H1 (cell line): ENCODE data around the gene TMEM131L. TPM values are rescaled to one million over a fixed set of nuclear protein-coding genes. Genes with fewer than 3 reads are reported as not detected.

Experiments used
- CTCF ChIA-PET: fragments of 300-600 bp; sonication (Branson Sonifier 250); formaldehyde crosslinking; loops from one replicate; lab custom pipeline; 2021; ENCODE audit not compliant: partially characterized antibody; lab: Charles Lee
- POLR2A ChIA-PET: fragments of 300-600 bp; sonication (Branson Sonifier 250); formaldehyde crosslinking; loops from one replicate; lab custom pipeline; 2021; ENCODE audit warnings: inconsistent platforms; ENCODE audit not compliant: partially characterized antibody; lab: Charles Lee
- DNase-seq, 2 experiments: peaks; one replicate each; pipeline versions ENCODE4 v3.0.0 to v3.0.0-alpha.2; 2010 to 2022; ENCODE audit warnings: low spot score in 2 of 2, low read depth in 1 of 2, mixed read lengths in 1 of 2
- FAIRE-seq: peaks from 2 replicates; lab custom pipeline; 2011; peaks lifted over from hg19 to GRCh38; lab: Jason Lieb, UNC
- H2AFZ ChIP-seq: 2 replicates; pipeline ENCODE4 v1.8.1; 2012; ENCODE audit warnings: low read length, inconsistent platforms
- H2AK5ac ChIP-seq: 2 replicates; pipeline ENCODE4 v1.6.1; 2013; ENCODE audit warnings: low read depth, low read length
- H2BK120ac ChIP-seq: replicated peaks from 2 replicates; pipeline ENCODE3; 2013; ENCODE audit warnings: low read depth, low read length, inconsistent platforms
- H2BK12ac ChIP-seq: 2 replicates; pipeline ENCODE4 v1.6.1; 2013; ENCODE audit warnings: low read depth, low read length
- H2BK15ac ChIP-seq: 2 replicates; pipeline ENCODE4 v1.6.1; 2013; ENCODE audit warnings: low read length
- H2BK20ac ChIP-seq: 2 replicates; pipeline ENCODE4 v1.6.1; 2013; ENCODE audit warnings: low read length
- H2BK5ac ChIP-seq: 2 replicates; pipeline ENCODE4 v1.6.1; 2013; ENCODE audit warnings: low read depth, low read length
- H3K14ac ChIP-seq: 2 replicates; pipeline ENCODE4 v1.6.1; 2013; ENCODE audit warnings: inconsistent platforms; ENCODE audit not compliant: insufficient read length
- H3K18ac ChIP-seq: 2 replicates; pipeline ENCODE4 v1.6.1; 2013; ENCODE audit warnings: low read length; ENCODE audit errors: extremely low read depth
- H3K23ac ChIP-seq: 2 replicates; pipeline ENCODE4 v1.6.1; 2013; ENCODE audit warnings: inconsistent platforms; ENCODE audit not compliant: insufficient read length
- H3K23me2 ChIP-seq: 2 replicates; pipeline ENCODE4 v1.6.1; 2013; ENCODE audit warnings: low read depth, low read length
- H3K27ac ChIP-seq: 2 replicates; pipeline ENCODE4 v1.6.1; 2011; ENCODE audit warnings: low read depth, low read length, inconsistent platforms
- H3K27me3 ChIP-seq, 4 experiments: replicated peaks in 1 of 4; 1 replicate in 1 of 4; 2 replicates in 3 of 4; pipeline versions ENCODE4 v1.6.1 to v1.8.1; 2011 to 2013; ENCODE audit warnings: low read length in 3 of 4, mild to moderate bottlenecking in 3 of 4, inconsistent platforms in 2 of 4, mixed read lengths in 2 of 4, moderate library complexity in 1 of 4; ENCODE audit not compliant: control insufficient read depth in 3 of 4, insufficient read depth in 3 of 4; ENCODE audit errors: extremely low read depth in 1 of 4
- H3K36me3 ChIP-seq, 4 experiments: 2 replicates each; pipeline versions ENCODE4 v1.6.1 to v1.8.1; 2011 to 2013; ENCODE audit warnings: mild to moderate bottlenecking in 4 of 4, low read length in 3 of 4, moderate library complexity in 2 of 4, control low read depth in 1 of 4, inconsistent platforms in 1 of 4; ENCODE audit not compliant: insufficient read depth in 4 of 4, control insufficient read depth in 2 of 4
- H3K4ac ChIP-seq: replicated peaks from 2 replicates; pipeline ENCODE3; 2013; ENCODE audit warnings: low read length, low read depth, mixed read lengths, inconsistent platforms; ENCODE audit not compliant: insufficient read length
- H3K4me1 ChIP-seq, 4 experiments: replicated peaks in 1 of 4; 1 replicate in 1 of 4; 2 replicates in 3 of 4; pipeline versions ENCODE4 v1.6.1 to v1.8.1; 2011 to 2013; ENCODE audit warnings: low read length in 3 of 4, inconsistent platforms in 2 of 4, mixed read lengths in 1 of 4; ENCODE audit not compliant: insufficient read depth in 4 of 4, control insufficient read depth in 3 of 4
- H3K4me2 ChIP-seq, 2 experiments: 2 replicates each; pipeline versions ENCODE4 v1.6.1 to v1.8.1; 2011 to 2013; ENCODE audit warnings: low read depth in 2 of 2, low read length in 2 of 2, control low read depth in 1 of 2, inconsistent platforms in 1 of 2, mild to moderate bottlenecking in 1 of 2; ENCODE audit not compliant: insufficient read depth in 1 of 2
- H3K4me3 ChIP-seq, 4 experiments: fragments of 200-600, 300-600 bp in 1 of 4; sonication (generic), shearing (Covaris generic), sonication (Bioruptor Twin) in 1 of 4; 2 replicates each; pipeline versions ENCODE4 v1.5.1 to v1.8.1; 2011 to 2016; ENCODE audit warnings: low read length in 4 of 4, low read depth in 3 of 4, control low read depth in 2 of 4, inconsistent platforms in 2 of 4, mild to moderate bottlenecking in 2 of 4, mixed read lengths in 1 of 4, moderate library complexity in 1 of 4; ENCODE audit not compliant: insufficient read depth in 2 of 4; ENCODE audit errors: extremely low read depth in 1 of 4
- H3K56ac ChIP-seq: replicated peaks from 2 replicates; pipeline ENCODE3; 2013; ENCODE audit warnings: low read depth, mild to moderate bottlenecking, mixed read lengths, low read length, inconsistent platforms; ENCODE audit not compliant: insufficient read length
- H3K79me1 ChIP-seq: 2 replicates; pipeline ENCODE4 v1.6.1; 2013; ENCODE audit warnings: low read depth, low read length, control low read depth
- H3K79me2 ChIP-seq, 2 experiments: 2 replicates each; pipeline versions ENCODE4 v1.6.1 to v1.8.1; 2012 to 2013; ENCODE audit warnings: low read length in 2 of 2, mild to moderate bottlenecking in 2 of 2, inconsistent platforms in 1 of 2; ENCODE audit not compliant: insufficient read depth in 2 of 2, control insufficient read depth in 1 of 2
- H3K9ac ChIP-seq, 4 experiments: replicated peaks in 1 of 4; 1 replicate in 1 of 4; 2 replicates in 3 of 4; pipeline versions ENCODE4 v1.6.1 to v1.8.1; 2011 to 2013; ENCODE audit warnings: low read depth in 3 of 4, low read length in 3 of 4, control low read depth in 2 of 4, mild to moderate bottlenecking in 2 of 4, moderate library complexity in 2 of 4, inconsistent platforms in 1 of 4; ENCODE audit errors: extremely low read depth in 1 of 4
- H3K9me3 ChIP-seq, 2 experiments: 2 replicates each; pipeline versions ENCODE4 v1.6.1 to v1.8.1; 2012 to 2013; ENCODE audit warnings: mild to moderate bottlenecking in 2 of 2, moderate library complexity in 2 of 2, control low read depth in 1 of 2, inconsistent platforms in 1 of 2, low read depth in 1 of 2, low read length in 1 of 2, mixed read lengths in 1 of 2; ENCODE audit not compliant: insufficient read depth in 2 of 2
- H4K20me1 ChIP-seq, 2 experiments: replicated peaks in 1 of 2; 2 replicates each; pipeline versions ENCODE3 to v1.8.1; 2011 to 2013; ENCODE audit warnings: inconsistent platforms in 2 of 2, low read length in 2 of 2, mild to moderate bottlenecking in 1 of 2; ENCODE audit not compliant: insufficient read depth in 2 of 2, control insufficient read depth in 1 of 2
- H4K5ac ChIP-seq: 2 replicates; pipeline ENCODE4 v1.6.1; 2013; ENCODE audit warnings: low read length, low read depth, mixed read lengths, inconsistent platforms; ENCODE audit not compliant: insufficient read length
- H4K8ac ChIP-seq: 2 replicates; pipeline ENCODE4 v1.8.0; 2013; ENCODE audit warnings: mild to moderate bottlenecking, moderate library complexity, low read length, inconsistent platforms; ENCODE audit not compliant: insufficient read depth; ENCODE audit errors: extremely low read depth
- H4K91ac ChIP-seq: replicated peaks from 2 replicates; pipeline ENCODE3; 2013; ENCODE audit warnings: low read length, mixed read lengths, inconsistent platforms; ENCODE audit not compliant: insufficient read length
- CBX5 ChIP-seq: fragments of 300-800, 300-1000 bp; sonication (generic); IDR thresholded peaks from 2 replicates; pipeline ENCODE4 v1.7.1; 2016; ENCODE audit warnings: antibody characterized with exemption, low read length, low read depth
- CEBPB ChIP-seq: IDR thresholded peaks from 2 replicates; pipeline ENCODE4 v1.6.1; 2012; ENCODE audit warnings: low read depth, low read length
- EGR1 ChIP-seq: IDR thresholded peaks from 2 replicates; pipeline ENCODE4 v1.6.1; 2011; ENCODE audit warnings: low read depth, low read length, borderline replicate concordance
- EP300 ChIP-seq, 2 experiments: IDR thresholded peaks; 1 replicate in 1 of 2; 2 replicates in 1 of 2; pipeline ENCODE4 v1.6.1; 2011 to 2012; ENCODE audit warnings: low read depth in 2 of 2, low read length in 2 of 2, mild to moderate bottlenecking in 2 of 2, borderline replicate concordance in 1 of 2, inconsistent platforms in 1 of 2, moderate library complexity in 1 of 2
- KDM5A ChIP-seq: fragments of 200-600 bp; IDR thresholded peaks from 2 replicates; pipeline ENCODE4 v1.7.1; 2012; ENCODE audit warnings: mild to moderate bottlenecking, low read length, inconsistent platforms, mixed read lengths
- NANOG ChIP-seq: IDR thresholded peaks from 2 replicates; pipeline ENCODE4 v1.6.1; 2011; ENCODE audit warnings: low read length, low read depth, mild to moderate bottlenecking, inconsistent platforms; ENCODE audit not compliant: insufficient read depth, poor library complexity, severe bottlenecking
- POLR2A ChIP-seq, 2 experiments: IDR thresholded peaks; 1 replicate in 1 of 2; 2 replicates in 1 of 2; pipeline ENCODE4 v1.6.1; 2011; ENCODE audit warnings: low read depth in 2 of 2, low read length in 2 of 2, mild to moderate bottlenecking in 2 of 2; ENCODE audit errors: control extremely low read depth in 1 of 2
- POU5F1 ChIP-seq: IDR thresholded peaks from 2 replicates; pipeline ENCODE4 v1.6.1; 2011; ENCODE audit warnings: low read depth, mild to moderate bottlenecking, low read length, moderate library complexity
- RFX5 ChIP-seq: IDR thresholded peaks from 2 replicates; pipeline ENCODE4 v1.6.1; 2011; ENCODE audit warnings: low read depth, low read length, improper control_type of control experiment, borderline replicate concordance
- SP1 ChIP-seq: IDR thresholded peaks from 2 replicates; pipeline ENCODE4 v1.6.1; 2011; ENCODE audit warnings: low read depth, low read length
- SUZ12 ChIP-seq: fragments of 200-600 bp; sonication (generic); IDR thresholded peaks from 2 replicates; pipeline ENCODE4 v1.6.1; 2012; ENCODE audit warnings: mild to moderate bottlenecking, inconsistent platforms, low read length, moderate library complexity, mixed read lengths
- TEAD4 ChIP-seq: IDR thresholded peaks from 2 replicates; pipeline ENCODE4 v1.6.1; 2012; ENCODE audit warnings: low read depth, low read length, inconsistent platforms, mixed read lengths
- YY1 ChIP-seq: IDR thresholded peaks from 2 replicates; pipeline ENCODE4 v1.6.1; 2011; ENCODE audit warnings: low read depth, mild to moderate bottlenecking, low read length
- WGBS, 2 experiments: shearing (Covaris generic) in 1 of 2; methylation state at CpG; one replicate each; pipeline versions ENCODE4 v1.1.6 to v1.1.7; 2013 to 2015; ENCODE audit warnings: low lambda C conversion rate in 2 of 2, mixed read lengths in 2 of 2, inconsistent platforms in 1 of 2, low coverage in 1 of 2, missing lambda C conversion rate in 1 of 2; ENCODE audit not compliant: insufficient replicate concordance in 2 of 2, insufficient coverage in 1 of 2, insufficient read length in 1 of 2; ENCODE audit errors: extremely low coverage in 1 of 2, missing lambda C conversion rate in 1 of 2; 5-methylcytosine and 5-hydroxymethylcytosine counted together
- polyA plus RNA-seq, 7 experiments: library from polyadenylated mRNA; depleted of rRNA in 3 of 7; stranded (reverse) in 5 of 7; unstranded in 2 of 7; fragments of >200 nt in 5 of 7; fragments of 200-250 nt in 2 of 7; gene quantifications; 1 replicate in 5 of 7; 2 replicates in 1 of 7; 4 replicates in 1 of 7; pipeline versions ENCODE4 v1.2.1 to v1.2.3, GENCODE V29; 2011 to 2013; ENCODE audit warnings: missing spikeins in 2 of 7, mixed read lengths in 2 of 7
- total RNA-seq: library from RNA; stranded (reverse); fragmentation: NEBNext Ultra II Directional; extraction: Animal tissue kit (Norgen Biotek cat#: 25700); gene quantifications from 2 replicates; pipeline ENCODE4 v1.2.1, GENCODE V29; 2021
- TF ChIP-seq, protein P1 (sequence below): IDR thresholded peaks from 2 replicates; pipeline ENCODE4 v1.6.1; 2011; ENCODE audit warnings: low read depth, mild to moderate bottlenecking, low read length; ENCODE audit not compliant: insufficient read depth

Gene TMEM131L
- total and polyA plus RNA-seq, 2 of the 8 experiments (the other 6 are each of a cell fraction or from before 2014, with no cell fraction given) = 14.3 to 26.1 TPM

DNA sequence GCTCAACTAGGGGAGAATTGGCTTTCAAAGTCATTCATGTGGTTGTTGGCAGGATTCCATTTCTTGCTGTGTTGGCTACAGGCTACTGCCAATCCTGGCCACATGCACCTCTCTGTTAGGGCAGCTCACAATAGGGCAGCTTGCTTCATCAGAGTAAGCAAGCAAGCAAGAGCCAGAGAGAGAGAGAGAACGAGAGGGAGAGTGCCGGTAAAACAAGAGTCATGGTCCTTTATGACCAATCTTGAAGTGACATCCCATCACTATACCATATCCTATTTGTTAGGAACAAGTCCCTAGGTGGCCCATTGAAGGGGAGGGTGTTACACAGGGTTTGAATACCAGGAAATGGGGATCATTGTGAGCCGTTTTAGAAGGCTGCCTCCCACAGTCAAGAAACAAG is 185.0 kb downstream of the TMEM131L start:
- 73% methylated on average over 3 of the region's 3 CpGs; no CpG with 5 or more reads in 1 of the 2 experiments for WGBS, 2 experiments
- no peaks in the 10 kb centered on the region for H3K9me3 ChIP-seq
- H2AFZ ChIP-seq = 0 out of 2 replicates have a peak overlapping the region, but pooled peaks have one; percentile 57
- H2BK5ac ChIP-seq = no peak overlapping the region
- no peaks in the 10 kb centered on the region for H3K23me2 ChIP-seq
- no peak for FAIRE-seq
- H3K4me2 ChIP-seq = no peak overlapping the region
- no peak overlapping the region for H4K8ac ChIP-seq
- H3K79me1 ChIP-seq = no peaks in the 10 kb centered on the region
- H3K4ac ChIP-seq = no peak overlapping the region
- ChIA-PET POLR2A (no interaction called here), CTCF (interaction anchor here (0.8 to 9.6 kb wide), 12 partner anchors 8 to 305 kb away, joined by 3 to 142 read pairs (median 9); no protein-coding TSS in a partner anchor)
- H4K91ac ChIP-seq = no peak overlapping the region
- no peaks in the 10 kb centered on the region for H3K27me3 ChIP-seq
- no peak overlapping the region for H2BK15ac ChIP-seq
- no peak overlapping the region for H3K27ac ChIP-seq
- H2AK5ac ChIP-seq = no peak overlapping the region
- H2BK20ac ChIP-seq = no peak overlapping the region
- H3K9ac ChIP-seq = no peak overlapping the region
- H4K20me1 ChIP-seq = no peaks in the 10 kb centered on the region
- no peak overlapping the region for H3K14ac ChIP-seq
- H3K79me2 ChIP-seq = no peaks in the 10 kb centered on the region
- H2BK12ac ChIP-seq = no peak overlapping the region
- DNase-seq = no peak
- H3K56ac ChIP-seq = no peak overlapping the region
- H2BK120ac ChIP-seq = no peak overlapping the region
- no peak overlapping the region for H3K23ac ChIP-seq
- H3K4me1 ChIP-seq = peaks cover 0 to 10% (median 1%) of the 10 kb centered on the region in 4 experiments; a peak in 2 of 7 replicates
- H4K5ac ChIP-seq = no peak overlapping the region
- no peak overlapping the region for H3K4me3 ChIP-seq
- no peak overlapping the region for H3K18ac ChIP-seq
- no peaks in the 10 kb centered on the region for H3K36me3 ChIP-seq
- TF ChIP-seq NANOG = no peak
- no peak for TF ChIP-seq KDM5A
- no peak for TF ChIP-seq SP1
- no peak for TF ChIP-seq CEBPB
- TF ChIP-seq, protein P1, sequence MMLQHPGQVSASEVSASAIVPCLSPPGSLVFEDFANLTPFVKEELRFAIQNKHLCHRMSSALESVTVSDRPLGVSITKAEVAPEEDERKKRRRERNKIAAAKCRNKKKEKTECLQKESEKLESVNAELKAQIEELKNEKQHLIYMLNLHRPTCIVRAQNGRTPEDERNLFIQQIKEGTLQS = no peak
- TF ChIP-seq POLR2A (IDR thresholded peaks at IDR 0.05; ENCODE audit: control extremely low read depth in 1 of 2, low read depth in 2 of 2, low read length in 2 of 2) = no peak
- no peak for TF ChIP-seq SUZ12
- TF ChIP-seq EP300 (IDR thresholded peaks at IDR 0.05; ENCODE audit: borderline replicate concordance in 1 of 2, low read depth in 2 of 2, low read length in 2 of 2) = no peak
- no peak for TF ChIP-seq POU5F1
- no peak for TF ChIP-seq RFX5
- TF ChIP-seq CBX5 = no peak
- TF ChIP-seq TEAD4 = no peak
- TF ChIP-seq EGR1 = no peak
- TF ChIP-seq YY1 = no peak
